ENCODE results near the gene DUSP22.

GRCh38 chr6:279341-280029 lies 12.8 kb upstream of the DUSP22 start:
- TF ChIP-seq GATA3 (IDR thresholded peaks at IDR 0.05; ENCODE audit: low read depth, low read length), result no peak
- no peak for TF ChIP-seq GATA2 (IDR thresholded peaks at IDR 0.05; ENCODE audit: low read depth, low read length)

Measured in SH-SY5Y (cell line).